T-cell (primary cell): Measurements from ENCODE around the gene KDM2B. TPM values are rescaled to one million over a fixed set of nuclear protein-coding genes. Genes with fewer than 3 reads are reported as not detected.

Experiments used
- ATAC-seq, 4 experiments: fragments of 200-7000 bp in 3 of 4; fragments of 150-1000 bp in 1 of 4; cut with Tn5 transposase; replicated peaks in 1 of 4; 1 replicate in 3 of 4; 2 replicates in 1 of 4; pipeline ENCODE4 v1.10.0; 2021; ENCODE audit warnings: moderate library complexity in 3 of 4, mild to moderate bottlenecking in 2 of 4, moderate number of reproducible peaks in 1 of 4
- CTCF ChIA-PET, 2 donors: fragments of 300-600 bp; sonication (Branson Sonifier 250); formaldehyde crosslinking; loops; one replicate each; lab custom pipeline; 2022; ENCODE audit warnings: antibody characterized with exemption in 2 of 2; lab: Charles Lee
- POLR2A ChIA-PET, 2 donors: fragments of 300-600 bp; sonication (Branson Sonifier 250); formaldehyde crosslinking; loops; one replicate each; lab custom pipeline; 2022; ENCODE audit warnings: antibody characterized with exemption in 2 of 2; lab: Charles Lee
- DNase-seq, 35 experiments: peaks; one replicate each; pipeline versions ENCODE4 v3.0.0 to v3.0.0-alpha.2; 2013 to 2023
- H3K27ac ChIP-seq: one replicate; pipeline ENCODE4 v1.5.1; 2013; ENCODE audit warnings: low read length
- H3K27me3 ChIP-seq, 2 experiments: replicated peaks in 1 of 2; 1 replicate in 1 of 2; 2 replicates in 1 of 2; pipeline versions ENCODE4 v1.6.1 to v1.7.0; 2013; ENCODE audit warnings: low read length in 1 of 2, mixed read lengths in 1 of 2; ENCODE audit not compliant: control insufficient read depth in 2 of 2, insufficient read depth in 2 of 2; ENCODE audit errors: extremely low read depth in 1 of 2
- H3K36me3 ChIP-seq, 2 donors: 1 replicate in 1 of 2; 2 replicates in 1 of 2; pipeline versions ENCODE4 v1.6.1 to v1.7.0; 2013; ENCODE audit warnings: low read length in 1 of 2; ENCODE audit not compliant: control insufficient read depth in 2 of 2, insufficient read depth in 1 of 2; ENCODE audit errors: extremely low read depth in 1 of 2
- H3K4me1 ChIP-seq, 2 experiments: 1 replicate in 1 of 2; 2 replicates in 1 of 2; pipeline versions ENCODE4 v1.6.1 to v1.7.0; 2013; ENCODE audit warnings: low read length in 2 of 2, mixed read lengths in 1 of 2; ENCODE audit not compliant: insufficient read depth in 2 of 2, control insufficient read depth in 1 of 2; ENCODE audit errors: extremely low read depth in 1 of 2
- H3K4me3 ChIP-seq, 2 donors: 1 replicate in 1 of 2; 2 replicates in 1 of 2; pipeline versions ENCODE4 v1.5.1 to v1.7.0; 2013; ENCODE audit warnings: mild to moderate bottlenecking in 2 of 2, low read length in 1 of 2, moderate library complexity in 1 of 2; ENCODE audit not compliant: control insufficient read depth in 1 of 2; ENCODE audit errors: extremely low read depth in 1 of 2
- H3K9me3 ChIP-seq: 2 replicates; pipeline ENCODE4 v1.7.0; 2013
- H3K27ac Mint-ChIP-seq, 2 donors: one replicate each; pipeline ENCODE4 v1.8.0; 2020 to 2021; ENCODE audit warnings: mild to moderate bottlenecking in 2 of 2, mixed read lengths in 2 of 2
- H3K27me3 Mint-ChIP-seq, 2 donors: one replicate each; pipeline ENCODE4 v1.8.0; 2021 to 2022; ENCODE audit warnings: mixed read lengths in 2 of 2
- H3K36me3 Mint-ChIP-seq: one replicate; pipeline ENCODE4 v1.8.0; 2021; ENCODE audit warnings: mixed read lengths
- H3K4me1 Mint-ChIP-seq, 3 donors: one replicate each; pipeline ENCODE4 v1.8.0; 2020 to 2022; ENCODE audit warnings: mixed read lengths in 3 of 3, mild to moderate bottlenecking in 1 of 3
- H3K4me3 Mint-ChIP-seq, 3 donors: one replicate each; pipeline ENCODE4 v1.8.0; 2020 to 2022; ENCODE audit warnings: mild to moderate bottlenecking in 3 of 3, mixed read lengths in 3 of 3, moderate library complexity in 3 of 3
- H3K9me3 Mint-ChIP-seq, 3 donors: one replicate each; pipeline ENCODE4 v1.8.0; 2020 to 2022; ENCODE audit warnings: mixed read lengths in 3 of 3
- WGBS: methylation state at CpG from one replicate; pipeline ENCODE4 v1.1.5; 2013; ENCODE audit warnings: missing lambda C conversion rate; ENCODE audit not compliant: insufficient coverage; 5-methylcytosine and 5-hydroxymethylcytosine counted together
- total RNA-seq, 35 experiments: library from RNA in 6 of 35; stranded (reverse) in 6 of 35; fragments of 120-200 nt in 1 of 35; gene quantifications; one replicate each; pipeline versions ENCODE4 v1.2.1 to v1.2.4 and lab custom pipeline; 2013 to 2026

KDM2B gene
- total RNA-seq, 5 donors from 2014 or later (not counting 1 experiment from before 2014, with no cell fraction given), result 74.1 to 102 (median 95.8) TPM

GRCh38 chr12:121417847-121418246 lies 163.0 kb downstream of the KDM2B start:
- DNase-seq (no peak), ATAC-seq (no peak)
- no peaks in the 10 kb centered on the region for H3K27me3 Mint-ChIP-seq
- no peaks in the 10 kb centered on the region for H3K4me1 ChIP-seq
- no peak overlapping the region for H3K4me3 ChIP-seq
- peaks cover 5 to 72% of the 10 kb centered on the region in 2 donors for H3K36me3 ChIP-seq
- ChIA-PET POLR2A (no interaction called here), CTCF (interaction anchor here in 1 of 2 donors (0.5 to 0.6 kb wide), 2 partner anchors 26 to 367 kb away, joined by 3 to 4 read pairs; no protein-coding TSS in a partner anchor)
- H3K4me1 Mint-ChIP-seq, result peaks cover 19 to 27% (median 19%) of the 10 kb centered on the region in 3 donors
- H3K4me3 Mint-ChIP-seq, result no peak overlapping the region
- H3K9me3 Mint-ChIP-seq, result no peaks in the 10 kb centered on the region
- WGBS, result 100% methylated on average over 1 of the region's 6 CpGs
- H3K27ac ChIP-seq, result no peak overlapping the region
- peaks cover 48% of the 10 kb centered on the region for H3K36me3 Mint-ChIP-seq
- H3K27me3 ChIP-seq, result no peaks in the 10 kb centered on the region
- H3K9me3 ChIP-seq, result no peaks in the 10 kb centered on the region
- no peak overlapping the region for H3K27ac Mint-ChIP-seq

- Histone ChIP-seq H3K4me3 (no peak overlapping the region), H3K4me1 (no peaks in the 10 kb centered on the region), H3K36me3 (peaks cover 5 to 46% of the 10 kb centered on the region in 2 donors), H3K27ac (no peak overlapping the region), H3K9me3 (no peaks in the 10 kb centered on the region), H3K27me3 (no peaks in the 10 kb centered on the region)
- Mint-ChIP-seq H3K36me3 (peaks cover 23% of the 10 kb centered on the region), H3K9me3 (no peaks in the 10 kb centered on the region), H3K27me3 (no peaks in the 10 kb centered on the region), H3K4me1 (peaks cover 24 to 38% (median 36%) of the 10 kb centered on the region in 3 donors), H3K27ac (no peak overlapping the region), H3K4me3 (no peak overlapping the region)
- DNase-seq, result no peak
- no peak for ATAC-seq
- WGBS, result no CpG with 5 or more reads among the region's 1 CpG
- ChIA-PET POLR2A (interaction anchor here (0.5 to 0.7 kb wide), 4 partner anchors 12 to 1784 kb away, joined by 3 to 11 read pairs (median 4); no protein-coding TSS in a partner anchor), CTCF (interaction anchor here in 1 of 2 donors (0.5 to 0.6 kb wide), 2 partner anchors 21 to 990 kb away, joined by 5 to 6 read pairs; no protein-coding TSS in a partner anchor)
These were observed 166.9 kb downstream of the KDM2B start for GRCh38 chr12:121413917-121414316.

DNA sequence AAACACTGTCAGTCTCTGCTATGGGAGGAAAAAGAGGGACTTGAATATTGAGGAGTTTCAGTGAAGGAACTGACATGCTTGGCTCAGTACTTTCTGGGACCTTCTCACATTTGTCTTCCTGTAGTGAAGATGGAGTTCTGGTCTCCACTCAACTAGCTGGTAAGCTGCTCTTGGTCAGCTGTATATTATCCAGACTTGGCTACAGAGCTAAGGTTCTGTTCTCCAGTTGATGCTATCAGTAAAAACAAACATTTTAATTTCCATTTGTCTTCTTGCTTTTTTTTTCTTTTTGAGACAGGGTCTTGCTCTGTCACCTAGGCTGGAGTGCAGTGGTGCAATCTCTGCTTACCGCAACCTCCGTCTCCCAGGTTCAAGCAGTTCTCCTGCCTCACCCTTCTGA lies 175.6 kb downstream of the KDM2B start:
- Mint-ChIP-seq H3K4me3 (no peak overlapping the region), H3K9me3 (no peaks in the 10 kb centered on the region), H3K36me3 (peaks cover 28% of the 10 kb centered on the region), H3K27ac (no peak overlapping the region), H3K27me3 (no peaks in the 10 kb centered on the region), H3K4me1 (peaks cover 55 to 71% (median 60%) of the 10 kb centered on the region in 3 donors)
- ChIA-PET POLR2A (no interaction called here), CTCF (interaction anchor here in 1 of 2 donors (0.6 to 1.3 kb wide), 2 partner anchors 11 to 61 kb away, joined by 3 to 4 read pairs; no protein-coding TSS in a partner anchor)
- H3K36me3 ChIP-seq, result peaks cover 7 to 51% of the 10 kb centered on the region in 2 donors
- 100% methylated on average over 1 of the region's 2 CpGs for WGBS
- no peaks in the 10 kb centered on the region for H3K9me3 ChIP-seq
- no peak overlapping the region for H3K27ac ChIP-seq
- H3K4me3 ChIP-seq, result no peak overlapping the region
- no peaks in the 10 kb centered on the region for H3K27me3 ChIP-seq
- ATAC-seq (no peak), DNase-seq (no peak)
- peaks cover 12 to 13% of the 10 kb centered on the region in 2 experiments for H3K4me1 ChIP-seq

DNA sequence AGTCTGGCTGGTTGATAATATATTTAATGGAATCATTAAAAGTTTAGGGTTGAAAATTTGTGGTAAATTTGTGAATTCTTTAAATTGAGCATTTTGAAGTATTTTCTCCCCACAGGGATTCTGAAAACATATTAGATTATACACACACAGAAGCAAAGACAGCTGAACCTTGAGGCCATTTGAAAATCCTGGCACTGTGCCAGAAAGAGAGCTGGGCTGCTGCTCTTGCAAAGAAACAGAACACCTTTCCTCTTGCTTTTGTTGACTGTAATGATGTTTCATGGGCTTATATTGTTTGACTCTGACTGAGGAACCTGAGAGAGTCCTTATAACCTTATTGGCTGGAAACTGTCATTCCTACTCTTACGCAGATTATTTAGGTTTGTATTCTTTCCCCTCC lies 176.1 kb downstream of the KDM2B start:
- Mint-ChIP-seq H3K4me3 (no peak overlapping the region), H3K9me3 (no peaks in the 10 kb centered on the region), H3K4me1 (peaks cover 58 to 70% (median 60%) of the 10 kb centered on the region in 3 donors), H3K36me3 (peaks cover 28% of the 10 kb centered on the region), H3K27ac (no peak overlapping the region), H3K27me3 (no peaks in the 10 kb centered on the region)
- Histone ChIP-seq H3K36me3 (peaks cover 7 to 51% of the 10 kb centered on the region in 2 donors), H3K27ac (no peak overlapping the region), H3K4me3 (no peak overlapping the region), H3K4me1 (peaks cover 12 to 13% of the 10 kb centered on the region in 2 experiments), H3K9me3 (no peaks in the 10 kb centered on the region), H3K27me3 (no peaks in the 10 kb centered on the region)
- no CpG with 5 or more reads among the region's 1 CpG for whole genome bisulfite sequencing
- ATAC-seq (no peak), DNase-seq (peak in 1 of 35 experiments; percentile 33)
- POLR2A ChIA-PET, result no interaction called here
- CTCF ChIA-PET, result interaction anchor here (0.5 to 1.3 kb wide), 5 partner anchors 12 to 1087 kb away, joined by 3 to 6 read pairs (median 4); no protein-coding TSS in a partner anchor

GRCh38 chr12:121403721-121404120 lies 177.1 kb downstream of the KDM2B start:
- ChIA-PET CTCF (interaction anchor here (0.6 to 1.3 kb wide), 3 partner anchors 13 to 799 kb away, joined by 3 read pairs; no protein-coding TSS in a partner anchor), POLR2A (interaction anchor here in 1 of 2 donors (0.6 kb wide), 1 partner anchor 12 kb away, joined by 9 read pairs; no protein-coding TSS in a partner anchor)
- peaks cover 28% of the 10 kb centered on the region for H3K36me3 Mint-ChIP-seq
- no peaks in the 10 kb centered on the region for H3K27me3 Mint-ChIP-seq
- WGBS, result 100% methylated on average over 3 of the region's 5 CpGs
- H3K36me3 ChIP-seq, result peaks cover 7 to 45% of the 10 kb centered on the region in 2 donors
- no peak for DNase-seq
- no peaks in the 10 kb centered on the region for H3K27me3 ChIP-seq
- H3K9me3 Mint-ChIP-seq, result no peaks in the 10 kb centered on the region
- no peak overlapping the region for H3K4me3 ChIP-seq
- no peaks in the 10 kb centered on the region for H3K9me3 ChIP-seq
- H3K4me1 Mint-ChIP-seq, result peaks cover 63 to 74% (median 66%) of the 10 kb centered on the region in 3 donors
- ATAC-seq, result no peak
- no peak overlapping the region for H3K4me3 Mint-ChIP-seq
- no peak overlapping the region for H3K27ac Mint-ChIP-seq
- H3K4me1 ChIP-seq, result peaks cover 15 to 22% of the 10 kb centered on the region in 2 experiments
- no peak overlapping the region for H3K27ac ChIP-seq

- peak; percentile 44 to 46 (median 45) for ATAC-seq
These were observed 180.3 kb downstream of the KDM2B start for GRCh38 chr12:121400332-121401139.

More at GRCh38 chr12:121400332-121401139, 180.3 kb downstream of the KDM2B start:
- peak; percentile 21 to 69 (median 48) for DNase-seq
- 0% methylated on average over 40 of the region's 48 CpGs for WGBS
- peak overlapping the region; percentile 87 to 90 (median 89) for H3K4me3 Mint-ChIP-seq
- peaks cover 16% of the 10 kb centered on the region for H3K36me3 Mint-ChIP-seq
- no peaks in the 10 kb centered on the region for H3K9me3 Mint-ChIP-seq
- peaks cover 45 to 57% (median 55%) of the 10 kb centered on the region in 3 donors for H3K4me1 Mint-ChIP-seq
- H3K27me3 Mint-ChIP-seq, result no peaks in the 10 kb centered on the region
- POLR2A ChIA-PET, result interaction anchor here (0.5 to 1.5 kb wide), 7 partner anchors 9 to 866 kb away, joined by 5 to 10 read pairs (median 6); partner anchors contain the start of gene ANAPC5 (in 1 of the 2)
- no peaks in the 10 kb centered on the region for H3K9me3 ChIP-seq
- peak overlapping the region; percentile 94 to 96 for H3K27ac Mint-ChIP-seq
- no peaks in the 10 kb centered on the region for H3K27me3 ChIP-seq
- CTCF ChIA-PET, result interaction anchor here (0.6 to 1.8 kb wide), 8 partner anchors 16 to 812 kb away, joined by 3 to 8 read pairs (median 4); partner anchors contain the start of gene ANAPC5 (in 1 of the 2)
- peaks cover 15 to 24% of the 10 kb centered on the region in 2 experiments for H3K4me1 ChIP-seq
- H3K27ac ChIP-seq, result peak overlapping the region; percentile 82
- peaks cover 0 to 21% of the 10 kb centered on the region in 2 donors for H3K36me3 ChIP-seq
- H3K4me3 ChIP-seq, result peak overlapping the region; percentile 81
